H1 (cell line): ENCODE measurements around the gene KLHL36. TPM values are rescaled to one million over a fixed set of nuclear protein-coding genes. Genes with fewer than 3 reads are reported as not detected.

Experiments
- CTCF ChIA-PET: fragments of 300-600 bp; sonication (Branson Sonifier 250); formaldehyde crosslinking; loops from one replicate; lab custom pipeline; 2021; ENCODE audit not compliant: partially characterized antibody; lab: Charles Lee
- POLR2A ChIA-PET: fragments of 300-600 bp; sonication (Branson Sonifier 250); formaldehyde crosslinking; loops from one replicate; lab custom pipeline; 2021; ENCODE audit warnings: inconsistent platforms; ENCODE audit not compliant: partially characterized antibody; lab: Charles Lee
- DNase-seq, 2 experiments: peaks; one replicate each; pipeline versions ENCODE4 v3.0.0 to v3.0.0-alpha.2; 2010 to 2022; ENCODE audit warnings: low spot score in 2 of 2, low read depth in 1 of 2, mixed read lengths in 1 of 2
- FAIRE-seq: peaks from 2 replicates; lab custom pipeline; 2011; peaks lifted over from hg19 to GRCh38; lab: Jason Lieb, UNC
- H2AFZ ChIP-seq: 2 replicates; pipeline ENCODE4 v1.8.1; 2012; ENCODE audit warnings: low read length, inconsistent platforms
- H2AK5ac ChIP-seq: 2 replicates; pipeline ENCODE4 v1.6.1; 2013; ENCODE audit warnings: low read depth, low read length
- H2BK120ac ChIP-seq: replicated peaks from 2 replicates; pipeline ENCODE3; 2013; ENCODE audit warnings: low read depth, low read length, inconsistent platforms
- H2BK12ac ChIP-seq: 2 replicates; pipeline ENCODE4 v1.6.1; 2013; ENCODE audit warnings: low read depth, low read length
- H2BK15ac ChIP-seq: 2 replicates; pipeline ENCODE4 v1.6.1; 2013; ENCODE audit warnings: low read length
- H2BK20ac ChIP-seq: 2 replicates; pipeline ENCODE4 v1.6.1; 2013; ENCODE audit warnings: low read length
- H2BK5ac ChIP-seq: 2 replicates; pipeline ENCODE4 v1.6.1; 2013; ENCODE audit warnings: low read depth, low read length
- H3K14ac ChIP-seq: 2 replicates; pipeline ENCODE4 v1.6.1; 2013; ENCODE audit warnings: inconsistent platforms; ENCODE audit not compliant: insufficient read length
- H3K18ac ChIP-seq: 2 replicates; pipeline ENCODE4 v1.6.1; 2013; ENCODE audit warnings: low read length; ENCODE audit errors: extremely low read depth
- H3K23ac ChIP-seq: 2 replicates; pipeline ENCODE4 v1.6.1; 2013; ENCODE audit warnings: inconsistent platforms; ENCODE audit not compliant: insufficient read length
- H3K23me2 ChIP-seq: 2 replicates; pipeline ENCODE4 v1.6.1; 2013; ENCODE audit warnings: low read depth, low read length
- H3K27ac ChIP-seq: 2 replicates; pipeline ENCODE4 v1.6.1; 2011; ENCODE audit warnings: low read depth, low read length, inconsistent platforms
- H3K27me3 ChIP-seq, 4 experiments: replicated peaks in 1 of 4; 1 replicate in 1 of 4; 2 replicates in 3 of 4; pipeline versions ENCODE4 v1.6.1 to v1.8.1; 2011 to 2013; ENCODE audit warnings: low read length in 3 of 4, mild to moderate bottlenecking in 3 of 4, inconsistent platforms in 2 of 4, mixed read lengths in 2 of 4, moderate library complexity in 1 of 4; ENCODE audit not compliant: control insufficient read depth in 3 of 4, insufficient read depth in 3 of 4; ENCODE audit errors: extremely low read depth in 1 of 4
- H3K36me3 ChIP-seq, 4 experiments: 2 replicates each; pipeline versions ENCODE4 v1.6.1 to v1.8.1; 2011 to 2013; ENCODE audit warnings: mild to moderate bottlenecking in 4 of 4, low read length in 3 of 4, moderate library complexity in 2 of 4, control low read depth in 1 of 4, inconsistent platforms in 1 of 4; ENCODE audit not compliant: insufficient read depth in 4 of 4, control insufficient read depth in 2 of 4
- H3K4ac ChIP-seq: replicated peaks from 2 replicates; pipeline ENCODE3; 2013; ENCODE audit warnings: low read length, low read depth, mixed read lengths, inconsistent platforms; ENCODE audit not compliant: insufficient read length
- H3K4me1 ChIP-seq, 4 experiments: replicated peaks in 1 of 4; 1 replicate in 1 of 4; 2 replicates in 3 of 4; pipeline versions ENCODE4 v1.6.1 to v1.8.1; 2011 to 2013; ENCODE audit warnings: low read length in 3 of 4, inconsistent platforms in 2 of 4, mixed read lengths in 1 of 4; ENCODE audit not compliant: insufficient read depth in 4 of 4, control insufficient read depth in 3 of 4
- H3K4me2 ChIP-seq, 2 experiments: 2 replicates each; pipeline versions ENCODE4 v1.6.1 to v1.8.1; 2011 to 2013; ENCODE audit warnings: low read depth in 2 of 2, low read length in 2 of 2, control low read depth in 1 of 2, inconsistent platforms in 1 of 2, mild to moderate bottlenecking in 1 of 2; ENCODE audit not compliant: insufficient read depth in 1 of 2
- H3K4me3 ChIP-seq, 4 experiments: fragments of 200-600, 300-600 bp in 1 of 4; sonication (generic), shearing (Covaris generic), sonication (Bioruptor Twin) in 1 of 4; 2 replicates each; pipeline versions ENCODE4 v1.5.1 to v1.8.1; 2011 to 2016; ENCODE audit warnings: low read length in 4 of 4, low read depth in 3 of 4, control low read depth in 2 of 4, inconsistent platforms in 2 of 4, mild to moderate bottlenecking in 2 of 4, mixed read lengths in 1 of 4, moderate library complexity in 1 of 4; ENCODE audit not compliant: insufficient read depth in 2 of 4; ENCODE audit errors: extremely low read depth in 1 of 4
- H3K56ac ChIP-seq: replicated peaks from 2 replicates; pipeline ENCODE3; 2013; ENCODE audit warnings: low read depth, mild to moderate bottlenecking, mixed read lengths, low read length, inconsistent platforms; ENCODE audit not compliant: insufficient read length
- H3K79me1 ChIP-seq: 2 replicates; pipeline ENCODE4 v1.6.1; 2013; ENCODE audit warnings: low read depth, low read length, control low read depth
- H3K79me2 ChIP-seq, 2 experiments: 2 replicates each; pipeline versions ENCODE4 v1.6.1 to v1.8.1; 2012 to 2013; ENCODE audit warnings: low read length in 2 of 2, mild to moderate bottlenecking in 2 of 2, inconsistent platforms in 1 of 2; ENCODE audit not compliant: insufficient read depth in 2 of 2, control insufficient read depth in 1 of 2
- H3K9ac ChIP-seq, 4 experiments: replicated peaks in 1 of 4; 1 replicate in 1 of 4; 2 replicates in 3 of 4; pipeline versions ENCODE4 v1.6.1 to v1.8.1; 2011 to 2013; ENCODE audit warnings: low read depth in 3 of 4, low read length in 3 of 4, control low read depth in 2 of 4, mild to moderate bottlenecking in 2 of 4, moderate library complexity in 2 of 4, inconsistent platforms in 1 of 4; ENCODE audit errors: extremely low read depth in 1 of 4
- H3K9me3 ChIP-seq, 2 experiments: 2 replicates each; pipeline versions ENCODE4 v1.6.1 to v1.8.1; 2012 to 2013; ENCODE audit warnings: mild to moderate bottlenecking in 2 of 2, moderate library complexity in 2 of 2, control low read depth in 1 of 2, inconsistent platforms in 1 of 2, low read depth in 1 of 2, low read length in 1 of 2, mixed read lengths in 1 of 2; ENCODE audit not compliant: insufficient read depth in 2 of 2
- H4K20me1 ChIP-seq, 2 experiments: replicated peaks in 1 of 2; 2 replicates each; pipeline versions ENCODE3 to v1.8.1; 2011 to 2013; ENCODE audit warnings: inconsistent platforms in 2 of 2, low read length in 2 of 2, mild to moderate bottlenecking in 1 of 2; ENCODE audit not compliant: insufficient read depth in 2 of 2, control insufficient read depth in 1 of 2
- H4K5ac ChIP-seq: 2 replicates; pipeline ENCODE4 v1.6.1; 2013; ENCODE audit warnings: low read length, low read depth, mixed read lengths, inconsistent platforms; ENCODE audit not compliant: insufficient read length
- H4K8ac ChIP-seq: 2 replicates; pipeline ENCODE4 v1.8.0; 2013; ENCODE audit warnings: mild to moderate bottlenecking, moderate library complexity, low read length, inconsistent platforms; ENCODE audit not compliant: insufficient read depth; ENCODE audit errors: extremely low read depth
- H4K91ac ChIP-seq: replicated peaks from 2 replicates; pipeline ENCODE3; 2013; ENCODE audit warnings: low read length, mixed read lengths, inconsistent platforms; ENCODE audit not compliant: insufficient read length
- CBX5 ChIP-seq: fragments of 300-800, 300-1000 bp; sonication (generic); IDR thresholded peaks from 2 replicates; pipeline ENCODE4 v1.7.1; 2016; ENCODE audit warnings: antibody characterized with exemption, low read length, low read depth
- SIX5 ChIP-seq: IDR thresholded peaks from 2 replicates; pipeline ENCODE4 v1.6.1; 2011; ENCODE audit warnings: mild to moderate bottlenecking, low read depth, low read length
- SP4 ChIP-seq: IDR thresholded peaks from 2 replicates; pipeline ENCODE4 v1.6.1; 2012; ENCODE audit warnings: low read length, inconsistent platforms
- WGBS, 2 experiments: shearing (Covaris generic) in 1 of 2; methylation state at CpG; one replicate each; pipeline versions ENCODE4 v1.1.6 to v1.1.7; 2013 to 2015; ENCODE audit warnings: low lambda C conversion rate in 2 of 2, mixed read lengths in 2 of 2, inconsistent platforms in 1 of 2, low coverage in 1 of 2, missing lambda C conversion rate in 1 of 2; ENCODE audit not compliant: insufficient replicate concordance in 2 of 2, insufficient coverage in 1 of 2, insufficient read length in 1 of 2; ENCODE audit errors: extremely low coverage in 1 of 2, missing lambda C conversion rate in 1 of 2; 5-methylcytosine and 5-hydroxymethylcytosine counted together
- polyA plus RNA-seq, 7 experiments: library from polyadenylated mRNA; depleted of rRNA in 3 of 7; stranded (reverse) in 5 of 7; unstranded in 2 of 7; fragments of >200 nt in 5 of 7; fragments of 200-250 nt in 2 of 7; gene quantifications; 1 replicate in 5 of 7; 2 replicates in 1 of 7; 4 replicates in 1 of 7; pipeline versions ENCODE4 v1.2.1 to v1.2.3, GENCODE V29; 2011 to 2013; ENCODE audit warnings: missing spikeins in 2 of 7, mixed read lengths in 2 of 7
- total RNA-seq: library from RNA; stranded (reverse); fragmentation: NEBNext Ultra II Directional; extraction: Animal tissue kit (Norgen Biotek cat#: 25700); gene quantifications from 2 replicates; pipeline ENCODE4 v1.2.1, GENCODE V29; 2021

The KLHL36 gene
- total and polyA plus RNA-seq, 2 of the 8 experiments (the other 6 are each of a cell fraction or from before 2014, with no cell fraction given), result 22.9 to 33.6 TPM

DNA sequence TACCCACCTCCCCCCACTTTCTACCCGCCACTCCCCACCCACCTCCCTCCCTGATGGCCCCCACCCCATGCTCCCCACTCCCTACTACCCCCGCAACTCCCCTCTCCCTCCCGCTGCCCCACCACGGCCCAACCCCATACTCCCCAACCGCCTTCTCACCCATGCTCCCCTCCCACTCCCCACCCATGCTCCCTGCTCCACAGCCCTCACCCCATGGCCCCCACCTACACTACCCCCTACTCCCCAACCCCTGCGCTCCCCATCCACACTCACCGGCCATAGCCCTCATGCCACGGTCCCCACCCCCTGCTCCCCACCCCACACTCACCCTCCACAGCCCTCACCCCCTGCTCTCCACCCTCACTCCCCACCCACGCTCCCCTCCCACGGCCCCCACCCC, 44.4 kb upstream of the KLHL36 start:
- no peak overlapping the region for H3K56ac ChIP-seq
- peaks cover 0 to 53% of the 10 kb centered on the region in 2 experiments; a peak in 2 of 4 replicates for H3K79me2 ChIP-seq
- H2BK120ac ChIP-seq, result no peak overlapping the region
- no peak overlapping the region for H2AFZ ChIP-seq
- ChIA-PET POLR2A (interaction anchor here (2.4 kb wide), 1 partner anchor 13 kb away, joined by 11 read pairs; no protein-coding TSS in a partner anchor), CTCF (interaction anchor here (1.1 to 1.8 kb wide), 2 partner anchors 36 to 98 kb away, joined by 3 to 5 read pairs; no protein-coding TSS in a partner anchor)
- H3K9me3 ChIP-seq, result peaks cover 3 to 7% of the 10 kb centered on the region in 2 experiments; a peak in 2 of 4 replicates
- H4K20me1 ChIP-seq, result peaks cover 17 to 21% of the 10 kb centered on the region in 2 experiments
- H3K9ac ChIP-seq, result no peak overlapping the region
- H3K18ac ChIP-seq, result no peak overlapping the region
- H3K23me2 ChIP-seq, result 0 out of 2 replicates have a peak, but pooled peaks cover 2% of the 10 kb centered on the region
- no peak overlapping the region for H2BK5ac ChIP-seq
- H4K5ac ChIP-seq, result no peak overlapping the region
- no peak for DNase-seq
- WGBS, 2 experiments, result no CpG with 5 or more reads among the region's 10 CpGs
- no peak overlapping the region for H2BK20ac ChIP-seq
- no peak overlapping the region for H3K4me2 ChIP-seq
- peaks cover 0 to 3% (median 1%) of the 10 kb centered on the region in 4 experiments; a peak in 3 of 7 replicates for H3K27me3 ChIP-seq
- H2BK15ac ChIP-seq, result no peak overlapping the region
- H3K27ac ChIP-seq, result no peak overlapping the region
- H4K91ac ChIP-seq, result no peak overlapping the region
- TF ChIP-seq CBX5 (no peak), SP4 (no peak), SIX5 (no peak)
- no peak overlapping the region for H2BK12ac ChIP-seq
- peaks cover 6% of the 10 kb centered on the region; the same call in 1 of the 2 replicates for H3K79me1 ChIP-seq
- no peak overlapping the region for H3K4ac ChIP-seq
- no peak overlapping the region for H3K14ac ChIP-seq
- H4K8ac ChIP-seq, result no peak overlapping the region
- no peak overlapping the region for H3K4me3 ChIP-seq
- no peaks in the 10 kb centered on the region for H3K36me3 ChIP-seq
- H2AK5ac ChIP-seq, result no peak overlapping the region
- no peak for FAIRE-seq
- peaks cover 4 to 34% (median 24%) of the 10 kb centered on the region in 4 experiments for H3K4me1 ChIP-seq
- no peak overlapping the region for H3K23ac ChIP-seq
